HG03060 (cell line): Measurements from ENCODE around the gene ASPDH.

Experiments used
- ATAC-seq: cut with Tn5 transposase; IDR thresholded peaks from one replicate; pipeline ENCODE4 v1.9.1; 2021; ENCODE audit warnings: low read depth, moderate number of reproducible peaks; ENCODE audit not compliant: unreplicated experiment

The ASPDH gene

DNA sequence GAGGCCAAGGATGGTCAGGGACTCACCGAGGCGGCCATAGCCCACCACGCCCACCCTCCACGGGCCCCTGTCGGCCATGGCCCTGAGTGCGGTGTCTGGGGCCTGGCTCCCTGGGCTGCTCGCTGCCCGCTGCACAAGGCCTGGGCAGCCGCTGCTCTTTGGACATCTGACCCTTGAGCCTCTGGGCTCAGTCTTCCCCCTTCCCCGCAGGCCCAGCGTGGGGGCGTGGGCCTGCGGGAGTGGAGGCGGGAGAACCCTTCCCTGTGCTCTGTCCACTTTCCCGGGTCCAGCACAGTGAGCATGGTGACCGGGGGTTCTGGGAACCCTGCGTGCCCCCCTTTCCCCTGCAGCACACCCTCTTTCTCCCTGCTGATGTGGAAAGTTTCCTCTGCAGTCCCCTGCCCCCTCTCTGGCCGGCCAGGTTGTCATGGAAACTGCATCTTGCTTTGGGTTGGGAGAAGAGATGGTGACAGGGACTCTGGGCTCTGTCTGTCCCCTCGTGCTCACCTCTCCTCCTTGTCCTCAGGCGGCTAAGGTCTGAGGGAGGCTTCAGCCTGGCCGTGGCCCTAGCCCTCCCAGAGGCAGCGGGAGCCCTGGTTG, at the start of gene ASPDH:
Gene ASPDH (minus strand): TSS at position 168 of the 600 bp plus-strand sequence. CDS start 90 bp downstream, at position 78.
- ATAC-seq: no peak

DNA sequence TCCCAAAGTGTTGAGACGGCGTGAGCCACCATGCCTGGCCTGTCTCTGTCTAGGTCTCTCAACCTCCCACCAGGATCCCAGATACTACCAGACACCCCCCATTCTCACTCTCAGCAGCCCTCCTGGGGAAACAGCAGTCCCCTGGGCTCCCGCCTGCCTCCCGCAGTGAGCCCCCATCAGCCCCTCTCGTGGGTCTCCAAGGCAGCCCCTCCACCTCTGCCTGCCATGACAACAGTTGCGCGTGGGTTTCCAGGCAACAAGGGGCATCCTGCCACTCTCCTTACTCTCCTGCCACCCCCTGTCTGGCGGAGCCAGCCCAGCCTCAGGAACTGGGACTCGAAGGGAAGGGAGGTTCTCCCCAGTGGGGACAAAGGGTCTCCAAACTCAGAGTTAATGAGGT, 49.3 kb upstream of the ASPDH start:
- no peak for ATAC-seq

DNA sequence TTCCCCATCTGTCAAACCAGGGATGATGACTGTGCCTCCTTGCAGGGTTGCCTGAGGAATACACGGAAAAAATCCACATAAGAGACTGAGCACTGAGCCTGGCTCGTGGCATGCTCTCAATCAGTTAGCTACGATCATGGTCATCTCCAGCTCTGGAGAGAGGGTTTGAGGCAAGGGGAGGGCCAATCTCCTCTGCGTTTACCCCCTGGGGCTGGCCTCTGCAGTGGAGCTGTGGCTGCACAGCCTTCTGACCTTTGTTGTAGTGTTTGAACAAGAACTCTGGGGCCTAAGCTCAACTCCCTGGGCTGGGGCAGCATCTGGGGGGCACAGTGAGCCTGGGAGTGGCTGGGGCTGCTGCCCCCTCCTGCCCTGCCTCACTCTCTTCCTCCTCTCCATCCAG, 48.6 kb upstream of the ASPDH start:
- no peak for ATAC-seq

DNA sequence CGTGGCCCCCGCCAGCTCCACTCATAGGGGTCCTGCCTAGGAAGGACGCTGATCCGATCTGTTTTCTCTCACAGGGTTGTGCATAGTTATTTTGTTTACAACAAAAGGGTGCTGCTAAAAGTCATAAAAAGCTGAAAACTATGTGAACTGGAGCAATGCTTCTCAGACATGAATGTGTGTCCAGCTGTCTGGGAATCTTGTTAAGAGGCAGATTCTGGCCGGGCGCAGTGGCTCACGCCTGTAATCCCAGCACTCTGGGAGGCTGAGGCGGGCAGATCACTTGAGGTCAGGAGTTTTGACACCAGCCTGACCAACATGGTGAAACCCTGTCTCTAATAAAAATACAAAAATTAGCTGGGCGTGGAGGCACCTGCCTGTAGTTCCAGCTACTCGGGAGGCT, 45.9 kb upstream of the ASPDH start:
- no peak for ATAC-seq

DNA sequence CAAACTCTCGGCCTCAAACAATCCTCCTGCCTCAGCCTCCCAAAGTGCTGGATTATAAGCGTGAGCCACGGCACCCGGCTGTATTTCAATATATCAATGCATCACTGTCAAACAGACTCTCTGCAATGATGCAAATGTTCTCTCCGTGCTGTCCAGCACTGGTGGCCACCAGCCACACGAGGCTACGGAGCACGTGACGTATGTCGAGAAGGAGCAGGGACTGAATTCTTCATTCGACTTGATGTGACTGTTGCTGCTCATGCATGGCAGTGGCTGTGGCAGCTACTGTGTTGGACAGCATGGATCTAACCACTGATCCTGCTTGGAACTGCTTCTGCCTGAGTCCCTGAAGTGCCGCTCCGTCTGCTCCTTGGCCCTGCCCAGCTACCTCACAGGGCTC, 44.7 kb upstream of the ASPDH start:
- no peak for ATAC-seq

DNA sequence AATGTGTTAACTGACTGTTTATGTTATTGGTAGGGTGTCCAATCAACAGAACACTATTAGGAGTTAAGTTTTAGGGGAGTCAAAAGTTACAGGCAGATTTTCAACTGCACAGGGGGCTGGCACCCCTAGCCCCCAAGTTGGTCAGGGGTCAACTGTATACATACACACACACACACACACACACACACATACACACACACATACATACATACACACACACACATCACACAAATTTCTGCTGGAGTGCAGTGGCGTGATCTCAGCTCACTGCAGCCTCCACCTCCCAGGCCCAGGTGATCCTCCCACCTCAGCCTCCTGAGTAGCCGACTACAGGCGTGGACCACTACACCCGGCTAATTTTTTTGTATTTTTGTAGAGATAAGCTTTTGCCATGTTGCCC, 44.3 kb upstream of the ASPDH start:
- no peak for ATAC-seq

DNA sequence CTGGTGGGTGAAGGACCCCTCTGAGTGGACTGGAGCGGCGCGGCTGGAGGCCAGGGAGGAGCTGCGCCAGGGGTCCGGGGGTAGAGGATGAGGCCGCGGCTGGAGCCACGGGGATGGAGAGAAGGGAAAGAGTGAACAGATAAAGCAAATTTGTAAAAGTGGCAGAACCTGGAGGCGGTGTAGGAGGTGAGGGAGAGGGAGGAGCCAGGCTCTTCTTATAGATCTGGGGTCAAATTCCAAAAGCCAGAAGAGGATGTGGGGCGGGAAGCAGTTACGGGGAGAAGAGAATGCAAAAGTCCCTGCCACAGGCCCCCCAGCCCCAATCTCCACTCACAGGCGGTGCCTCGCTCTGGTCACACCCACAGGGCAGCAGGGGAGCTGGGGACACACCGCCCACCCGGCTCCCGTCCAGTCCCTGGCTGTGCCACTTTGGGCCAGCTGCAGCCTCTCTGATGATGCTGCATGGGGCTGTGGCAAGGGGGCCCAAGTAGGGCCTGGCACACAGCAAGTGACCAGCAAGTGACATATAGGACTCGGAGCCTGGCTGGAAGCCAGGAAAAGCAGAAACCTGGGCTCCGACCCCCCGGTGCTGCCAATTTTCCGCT, 43.4 kb upstream of the ASPDH start:
- ATAC-seq: no peak

DNA sequence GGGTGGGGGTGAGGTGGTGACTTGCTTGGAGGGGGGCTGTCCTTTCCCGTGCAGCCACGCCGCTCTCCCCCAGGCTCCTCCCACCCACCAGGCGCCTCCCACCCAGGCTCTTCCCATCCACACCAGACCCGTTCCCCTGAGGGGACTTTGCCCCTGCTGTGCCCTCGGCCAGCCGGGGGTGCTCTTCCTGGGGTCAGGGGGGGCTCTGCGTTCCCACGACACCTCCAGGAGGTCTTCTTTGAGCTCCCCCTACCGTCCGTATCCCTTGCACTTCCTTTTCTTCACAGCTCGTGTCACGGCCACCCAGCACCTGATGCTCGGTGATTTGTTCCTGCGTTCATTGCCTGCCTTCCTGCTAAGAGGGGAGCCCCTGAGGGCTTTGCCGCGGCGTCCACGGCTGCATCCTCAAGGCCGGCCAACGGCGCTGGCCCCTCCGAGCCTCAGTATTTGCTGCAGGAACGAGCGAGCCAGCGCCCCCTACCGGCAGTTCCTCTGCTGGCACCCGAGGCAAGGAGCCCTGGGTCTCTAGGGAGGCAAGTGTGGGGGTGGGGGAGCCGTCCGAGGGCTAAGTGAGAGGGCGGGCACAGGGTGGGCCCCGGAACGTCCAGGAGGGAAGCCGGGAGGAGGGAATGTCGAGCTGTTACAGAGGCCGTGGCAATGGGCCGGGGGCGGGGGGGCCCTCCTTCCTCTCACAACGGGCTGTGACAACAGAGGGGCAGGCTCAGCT, 42.7 kb upstream of the ASPDH start:
- ATAC-seq: no peak

DNA sequence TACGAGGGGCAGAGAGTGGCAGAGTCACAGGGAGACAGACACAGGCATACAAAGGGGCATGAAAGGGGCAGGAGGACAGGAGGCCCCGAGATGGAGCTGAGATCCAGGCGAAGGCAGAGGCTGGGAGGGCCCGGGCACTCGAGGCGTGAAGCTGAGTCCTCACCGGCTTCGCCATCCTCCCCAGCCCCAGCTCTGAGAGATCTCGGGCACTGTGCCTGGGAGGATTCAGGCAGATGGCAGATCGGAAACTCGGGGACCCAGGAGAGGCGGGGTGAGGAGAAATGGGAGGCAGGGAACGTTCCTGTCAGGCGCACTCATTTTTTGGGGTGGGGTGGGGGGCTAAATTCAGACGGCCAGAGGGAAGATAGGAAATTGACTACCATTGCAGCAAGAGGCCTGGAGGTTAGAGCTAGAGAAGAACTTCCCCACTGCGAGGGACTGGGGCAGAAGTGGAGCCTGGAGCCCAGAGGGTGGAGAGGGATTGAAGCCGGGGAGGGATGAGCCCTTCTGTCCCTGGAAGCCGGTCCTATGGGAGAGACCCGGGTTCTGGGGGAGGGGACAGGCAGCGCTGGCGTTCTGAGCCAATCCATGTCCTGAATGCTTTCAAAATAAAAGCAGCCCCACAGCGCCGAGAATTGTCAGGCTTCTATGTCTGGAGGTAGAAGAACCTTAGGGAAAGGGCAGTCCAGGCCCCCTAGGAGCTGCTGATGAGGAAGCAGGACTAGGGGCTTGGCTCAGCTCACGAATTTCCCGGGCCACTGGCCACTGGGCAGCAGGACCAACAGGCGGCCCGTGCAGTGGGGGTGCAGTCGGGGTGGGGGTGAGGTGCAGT, 42.0 kb upstream of the ASPDH start:
- ATAC-seq: no peak

DNA sequence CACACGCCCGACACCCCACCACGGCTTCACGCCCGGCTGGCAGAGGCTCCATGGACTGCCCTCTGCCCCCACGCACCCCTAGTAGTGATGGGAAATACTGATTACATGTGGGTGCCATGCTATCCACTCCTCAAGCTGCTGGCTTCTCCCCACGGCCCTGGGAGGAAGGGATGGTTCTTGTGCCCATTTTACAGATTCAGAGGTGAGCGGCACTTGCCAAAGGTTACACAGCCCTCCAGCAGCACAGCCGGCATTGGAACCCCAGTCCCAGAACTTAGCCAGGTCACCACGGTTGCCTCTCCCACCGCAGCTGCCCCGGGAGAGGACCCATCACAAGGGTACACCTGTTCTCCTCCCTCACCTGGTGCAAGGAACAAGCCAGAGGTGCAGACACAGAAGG, 41.3 kb upstream of the ASPDH start:
- no peak for ATAC-seq

DNA sequence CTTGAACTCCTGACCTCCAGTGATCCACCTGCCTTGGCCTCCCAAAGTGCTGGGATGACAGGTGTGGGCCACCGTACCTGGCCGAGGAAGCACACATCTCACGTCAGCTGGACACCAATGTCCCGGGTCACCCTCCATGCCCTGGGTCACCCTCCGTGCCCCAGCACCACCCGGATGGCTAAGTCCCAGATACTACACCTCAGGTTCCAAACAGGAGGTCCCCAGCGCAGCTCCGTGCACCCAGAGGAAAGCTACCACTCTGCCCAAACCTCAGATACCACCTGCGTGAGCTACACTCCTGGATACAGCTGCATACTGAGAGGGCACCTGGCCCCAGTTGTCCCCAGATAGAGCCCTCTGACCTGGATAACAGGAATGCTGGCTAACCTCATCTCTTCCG, 40.5 kb upstream of the ASPDH start:
- ATAC-seq: no peak

DNA sequence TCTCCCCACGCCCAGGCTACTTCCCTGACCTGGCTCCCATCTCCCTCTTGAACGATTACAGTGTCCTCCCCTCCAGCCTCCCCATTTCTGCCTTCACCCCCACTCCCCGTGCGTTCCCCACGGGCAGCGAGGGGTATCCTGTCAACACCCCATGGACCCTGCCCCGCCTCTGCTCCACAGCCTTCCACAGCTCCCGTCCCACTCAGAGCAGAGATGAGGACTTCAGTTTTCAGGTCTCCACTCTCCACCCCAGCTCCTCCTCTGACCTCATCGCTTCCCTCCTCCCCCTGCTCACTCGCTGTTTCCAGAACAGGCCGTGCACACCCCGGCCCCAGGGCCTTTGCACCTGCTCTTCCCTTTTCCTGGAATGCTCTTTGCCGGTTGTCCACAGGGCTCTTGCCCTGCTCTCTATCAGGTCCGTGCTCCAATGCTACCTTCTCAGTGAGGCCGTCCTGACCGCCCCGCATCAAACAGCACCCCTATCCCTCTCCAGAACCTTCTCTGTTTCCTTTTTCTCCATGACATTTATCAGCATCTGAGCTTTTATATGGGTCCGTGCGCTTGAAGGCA, 39.5 kb upstream of the ASPDH start:
- no peak for ATAC-seq

DNA sequence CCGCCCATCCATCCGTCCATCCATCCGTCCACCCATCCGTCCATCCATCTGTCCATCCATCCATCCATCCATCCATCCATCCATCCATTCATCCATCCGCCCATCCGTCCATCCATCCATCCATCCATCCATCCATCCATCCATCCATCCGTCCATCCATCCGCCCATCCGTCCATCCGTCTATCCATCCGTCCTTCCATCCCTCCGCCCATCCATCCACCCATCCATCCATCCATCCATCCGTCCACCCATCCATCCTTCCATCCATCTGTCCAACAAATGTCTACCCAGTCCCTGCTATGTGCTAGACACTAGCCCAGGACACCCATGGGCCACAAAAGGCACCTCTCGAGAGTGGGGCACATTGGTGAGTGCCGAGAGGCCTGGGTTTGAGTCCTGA, 38.8 kb upstream of the ASPDH start:
- no peak for ATAC-seq

DNA sequence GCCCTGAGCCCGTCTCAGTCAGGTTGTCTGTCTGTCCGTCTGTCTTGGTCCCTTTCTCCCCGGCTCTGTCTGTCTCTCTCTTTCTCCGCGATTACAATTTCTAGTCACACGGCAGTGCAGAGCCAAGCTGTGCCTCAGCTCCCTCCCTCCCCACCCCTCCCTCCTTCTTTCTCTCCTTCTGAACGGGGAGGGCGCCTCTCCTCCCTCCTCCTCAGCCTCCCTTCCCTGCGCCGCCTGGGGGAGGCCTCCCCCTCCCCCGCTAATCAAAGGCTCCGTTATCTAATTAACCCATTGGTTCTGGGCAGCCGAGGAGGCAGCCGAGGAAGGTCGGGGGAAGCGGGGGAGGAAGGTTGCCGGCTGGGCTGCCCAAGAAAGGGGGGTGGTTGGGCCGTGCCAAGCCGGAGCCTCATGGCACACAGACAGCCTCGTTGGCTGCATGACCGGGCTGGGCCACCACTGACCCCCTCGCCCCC, 38.0 kb upstream of the ASPDH start:
- no peak for ATAC-seq

DNA sequence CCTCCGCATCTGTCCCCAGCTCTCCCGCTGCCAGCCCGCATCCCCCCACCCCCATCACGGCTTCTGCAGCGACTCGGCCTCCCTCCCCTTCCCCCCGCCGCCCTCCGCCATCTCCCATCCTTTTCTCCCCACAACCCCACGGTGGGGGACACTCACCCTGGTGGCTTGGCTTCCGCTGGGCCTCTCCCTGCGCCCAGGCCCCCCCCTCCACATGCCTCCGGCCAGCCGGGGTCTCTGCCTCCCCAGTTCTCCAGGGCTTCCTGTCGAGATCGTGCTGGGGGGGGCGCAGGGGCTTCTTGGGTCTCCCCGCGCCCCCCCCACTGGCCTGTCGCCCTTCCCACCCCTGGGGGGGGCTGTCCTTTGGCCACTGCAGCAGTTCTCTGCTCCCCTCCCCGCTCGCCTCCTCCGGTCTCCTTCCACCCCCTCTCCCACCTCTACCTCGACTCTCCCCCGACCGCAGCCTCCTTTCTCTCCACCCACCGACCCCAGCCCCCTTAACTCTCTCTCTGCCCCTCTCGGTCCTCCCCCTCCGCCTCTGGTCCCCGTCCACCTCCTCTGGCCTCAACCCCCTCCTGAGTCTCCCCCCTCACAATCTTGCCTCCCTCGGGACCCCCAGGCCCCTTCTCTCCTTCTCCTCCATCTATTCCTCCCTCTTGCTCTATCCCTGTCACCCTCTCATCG, 37.5 kb upstream of the ASPDH start:
- no peak for ATAC-seq

DNA sequence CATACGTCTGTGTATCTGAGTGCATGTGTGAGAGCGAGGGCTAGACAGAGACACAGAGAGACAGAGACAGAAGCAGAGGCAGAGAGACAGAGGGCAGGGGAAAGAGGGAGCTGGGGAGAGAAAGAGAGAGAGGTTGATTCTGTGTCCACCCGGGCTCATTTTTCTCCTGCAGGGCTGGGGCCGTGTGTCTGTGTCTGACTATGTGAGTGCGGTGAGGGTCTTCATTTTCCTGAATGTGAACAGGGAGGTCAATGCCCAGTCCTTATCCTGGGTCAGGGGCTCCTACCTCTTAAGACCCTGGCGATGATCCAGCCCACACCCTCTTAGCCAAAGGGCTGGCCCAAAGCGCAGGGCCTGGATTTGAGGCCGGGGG, 36.9 kb upstream of the ASPDH start:
- ATAC-seq: no peak

DNA sequence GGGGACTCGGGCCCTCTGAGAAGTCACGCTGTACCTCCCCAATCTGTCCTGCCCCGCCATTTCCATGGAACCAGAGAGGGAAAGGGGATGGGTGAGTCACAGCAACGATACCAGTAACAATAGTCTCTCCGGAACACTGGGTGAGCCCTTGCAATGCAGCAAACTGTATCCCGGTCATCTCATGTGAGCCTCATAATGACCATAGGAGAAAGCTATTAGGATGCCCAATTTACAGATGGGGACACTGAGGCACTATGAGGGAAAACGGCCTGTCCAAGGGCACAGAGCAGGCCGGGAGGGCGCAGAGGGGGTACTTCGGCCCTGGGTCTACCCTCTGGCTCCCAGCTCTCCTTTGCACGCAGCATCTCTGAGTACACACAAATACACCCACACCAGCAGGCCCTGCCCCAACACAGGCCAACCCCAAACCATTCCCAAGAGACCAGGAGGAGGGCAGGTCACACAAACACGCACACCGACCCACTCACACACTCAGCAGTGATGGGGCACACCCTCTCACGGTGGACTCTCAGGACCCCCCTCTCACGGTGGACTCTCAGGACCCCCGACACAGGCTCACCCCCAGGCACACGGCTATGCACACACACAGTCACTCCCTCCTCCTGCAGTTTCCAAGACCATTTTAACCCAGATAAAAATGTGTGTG, 36.3 kb upstream of the ASPDH start:
- ATAC-seq: no peak

DNA sequence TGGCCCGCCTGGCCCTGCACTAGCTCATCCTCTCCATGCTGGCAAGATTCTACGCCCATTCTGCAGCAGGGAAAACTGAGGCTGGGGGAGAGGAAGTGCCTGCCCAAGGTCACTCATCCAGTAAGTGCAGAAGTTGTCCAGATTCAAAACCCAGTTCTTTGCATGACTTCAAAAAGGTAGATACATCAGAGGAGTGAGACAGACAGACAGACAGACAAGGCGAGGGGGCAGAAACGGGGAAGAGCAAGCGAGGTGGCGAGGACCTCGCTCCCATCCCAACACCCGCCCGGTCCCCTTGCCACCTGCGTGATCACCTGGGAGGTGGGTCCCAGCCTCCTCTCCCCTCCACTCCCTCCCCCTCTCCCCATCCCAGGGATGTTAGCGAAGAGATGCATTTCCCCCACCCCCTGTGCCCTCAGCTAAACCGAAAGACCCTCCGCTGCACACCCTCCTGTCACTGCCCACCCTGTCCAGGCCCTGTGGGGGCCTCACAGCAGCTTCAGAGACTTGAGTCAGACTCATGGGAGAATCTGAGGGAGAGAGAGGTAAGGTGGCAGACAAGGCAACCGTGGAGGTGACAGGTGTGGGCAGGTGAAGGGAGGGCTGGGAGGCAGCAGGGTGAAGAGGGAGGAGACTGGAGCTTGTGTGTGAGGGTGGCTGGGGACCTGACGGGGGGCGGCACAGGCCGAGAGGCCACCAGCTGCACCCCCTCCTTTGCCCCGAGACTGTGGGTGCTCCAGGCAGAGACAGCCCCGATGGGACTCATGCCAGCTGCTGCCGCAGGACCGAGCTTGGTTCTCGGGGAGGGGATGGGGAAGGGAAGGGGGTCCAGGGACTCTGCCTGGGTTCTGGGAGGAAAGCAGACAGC, 35.6 kb upstream of the ASPDH start:
- no peak for ATAC-seq
